Endothelial cell of umbilical vein (primary cell): ENCODE results near the gene CRHR2. TPM values are rescaled to one million over a fixed set of nuclear protein-coding genes. Genes with fewer than 3 reads are reported as not detected.

Experiments used
- BruUV-seq: library from RNA; stranded (reverse); fragments of 400-500 nt; replicated peaks from 2 replicates; lab custom pipeline; 2021; lab: Mats Ljungman, UMichigan
- CTCF ChIA-PET: fragments of 300-600, 350-600 bp; sonication (Branson Sonifier 250); formaldehyde crosslinking; loops from one replicate; lab custom pipeline; 2021; ENCODE audit warnings: antibody characterized with exemption, inconsistent platforms; lab: Charles Lee
- POLR2A ChIA-PET: fragments of 300-600, 350-600 bp; sonication (Branson Sonifier 250); formaldehyde crosslinking; loops from one replicate; lab custom pipeline; 2021; ENCODE audit warnings: antibody characterized with exemption, inconsistent platforms; lab: Charles Lee
- DNase-seq: peaks from one replicate; pipeline ENCODE4 v3.0.0-alpha.2; 2011; ENCODE audit warnings: low read depth, low spot score
- FAIRE-seq: peaks from 2 replicates; lab custom pipeline; 2011; peaks lifted over from hg19 to GRCh38; lab: Jason Lieb, UNC
- H2AFZ ChIP-seq: 2 replicates; pipeline ENCODE4 v1.6.0; 2012; ENCODE audit warnings: low read depth, low read length, control low read depth, inconsistent platforms
- H3K27ac ChIP-seq: 2 replicates; pipeline ENCODE4 v1.5.1; 2011; ENCODE audit warnings: low read depth, mild to moderate bottlenecking, control low read depth, low read length, moderate library complexity; ENCODE audit not compliant: insufficient read depth
- H3K27me3 ChIP-seq, 2 experiments: 2 replicates each; pipeline versions ENCODE4 v1.6.0 to v1.6.1; 2011; ENCODE audit warnings: low read length in 2 of 2, mixed read lengths in 1 of 2; ENCODE audit not compliant: control insufficient read depth in 2 of 2, insufficient read depth in 2 of 2
- H3K36me3 ChIP-seq, 2 experiments: 2 replicates in 1 of 2; 3 replicates in 1 of 2; pipeline ENCODE4 v1.5.1; 2011; ENCODE audit warnings: low read length in 2 of 2, mild to moderate bottlenecking in 1 of 2, moderate library complexity in 1 of 2; ENCODE audit not compliant: control insufficient read depth in 2 of 2, insufficient read depth in 2 of 2; ENCODE audit errors: extremely low read depth in 1 of 2
- H3K4me1 ChIP-seq: 3 replicates; pipeline ENCODE4 v1.5.1; 2011; ENCODE audit warnings: mild to moderate bottlenecking, low read length; ENCODE audit not compliant: control insufficient read depth, insufficient read depth; ENCODE audit errors: extremely low read depth
- H3K4me2 ChIP-seq: 2 replicates; pipeline ENCODE4 v1.6.1; 2011; ENCODE audit warnings: low read length, control low read depth, mixed read lengths; ENCODE audit not compliant: insufficient read depth
- H3K4me3 ChIP-seq, 3 experiments: fragments of 200-600 bp in 1 of 3; sonication (generic), shearing (Covaris generic) in 1 of 3; replicated peaks in 1 of 3; 2 replicates each; pipeline ENCODE4 v1.5.1; 2011 to 2016; ENCODE audit warnings: control low read depth in 3 of 3, low read length in 3 of 3, mild to moderate bottlenecking in 2 of 3, inconsistent platforms in 1 of 3, low read depth in 1 of 3, moderate library complexity in 1 of 3; ENCODE audit not compliant: insufficient read depth in 1 of 3
- H3K79me2 ChIP-seq: 2 replicates; pipeline ENCODE4 v1.6.0; 2012; ENCODE audit warnings: low read length, inconsistent platforms; ENCODE audit not compliant: control insufficient read depth, insufficient read depth
- H3K9ac ChIP-seq: replicated peaks from 2 replicates; pipeline ENCODE3; 2011; ENCODE audit warnings: low read length, control low read depth; ENCODE audit not compliant: insufficient read depth; ENCODE audit errors: extremely low read depth
- H3K9me1 ChIP-seq: replicated peaks from 3 replicates; pipeline ENCODE4 v1.6.0; 2011; ENCODE audit warnings: mild to moderate bottlenecking, low read length; ENCODE audit not compliant: control insufficient read depth, insufficient read depth; ENCODE audit errors: extremely low read depth
- H3K9me3 ChIP-seq: replicated peaks from 2 replicates; pipeline ENCODE4 v1.5.1; 2012; ENCODE audit warnings: low read length, inconsistent platforms; ENCODE audit not compliant: control insufficient read depth, insufficient read depth
- H4K20me1 ChIP-seq: replicated peaks from 2 replicates; pipeline ENCODE3; 2011; ENCODE audit warnings: mild to moderate bottlenecking, low read length; ENCODE audit not compliant: control insufficient read depth, insufficient read depth; ENCODE audit errors: extremely low read depth
- EZH2 ChIP-seq: IDR thresholded peaks from 2 replicates; pipeline ENCODE4 v1.6.1; 2012; ENCODE audit warnings: borderline replicate concordance, low read depth, mild to moderate bottlenecking, moderate library complexity, low read length, inconsistent platforms; ENCODE audit not compliant: severe bottlenecking
- FOS ChIP-seq: IDR thresholded peaks from 2 replicates; pipeline ENCODE4 v1.6.1; 2011; ENCODE audit warnings: mild to moderate bottlenecking, low read length, moderate library complexity, borderline replicate concordance; ENCODE audit not compliant: insufficient read depth
- GATA2 ChIP-seq: IDR thresholded peaks from 2 replicates; pipeline ENCODE4 v1.7.0; 2011; ENCODE audit warnings: low read depth, mild to moderate bottlenecking, moderate library complexity, mixed read lengths, low read length; ENCODE audit not compliant: insufficient read length, insufficient read depth
- JUN ChIP-seq: IDR thresholded peaks from 2 replicates; pipeline ENCODE4 v1.6.1; 2011; ENCODE audit warnings: borderline replicate concordance, low read depth; ENCODE audit not compliant: insufficient read length, insufficient read depth
- MYC ChIP-seq: IDR thresholded peaks from one replicate; pipeline ENCODE4 v1.6.1; 2011; ENCODE audit warnings: mild to moderate bottlenecking, low read depth, low read length
- POLR2A ChIP-seq: IDR thresholded peaks from 2 replicates; pipeline ENCODE4 v1.6.1; 2012; ENCODE audit warnings: low read depth, mild to moderate bottlenecking, control low read depth, low read length
- POLR2AphosphoS5 ChIP-seq: IDR thresholded peaks from 2 replicates; pipeline ENCODE4 v1.6.1; 2012; ENCODE audit warnings: low read depth, mild to moderate bottlenecking, control low read depth, low read length, moderate library complexity; ENCODE audit not compliant: insufficient read depth
- dilution Hi-C: fragments of 300-500 bp; cut with MboI; formaldehyde crosslinking; loops from one replicate; pipeline ENCODE4 v1.15.0; 2019; ENCODE audit warnings: low sequenced_read_pairs; ENCODE audit not compliant: extremely low pct_ligation_motif_present
- intact Hi-C: fragments of 100-400 bp; cut with micrococcal nuclease; formaldehyde crosslinking; loops from one replicate; pipeline ENCODE4 v1.10.0; 2022
- polyA plus RNA-seq, 4 experiments: library from polyadenylated mRNA; depleted of rRNA in 3 of 4; stranded (reverse) in 3 of 4; unstranded in 1 of 4; fragments of >200 nt; gene quantifications; 2 replicates each; pipeline versions ENCODE4 v1.2.1 to v1.2.3, GENCODE V29; 2011 to 2012; ENCODE audit warnings: missing spikeins in 1 of 4
- total RNA-seq: library from RNA; stranded (reverse); gene quantifications from 2 replicates; pipeline ENCODE4 v1.2.3, GENCODE V29; 2021
- TF ChIP-seq, protein P1 (sequence below): IDR thresholded peaks from 2 replicates; pipeline ENCODE4 v1.6.1; 2011; ENCODE audit not compliant: insufficient read depth, insufficient read length
- TF ChIP-seq, protein P2 (sequence below), 2 donors: IDR thresholded peaks; 1 replicate in 1 of 2; 2 replicates in 1 of 2; pipeline ENCODE4 v1.5.1; 2011; ENCODE audit warnings: low read length in 2 of 2, mild to moderate bottlenecking in 2 of 2, moderate library complexity in 2 of 2, control low read depth in 1 of 2, inconsistent platforms in 1 of 2, low read depth in 1 of 2; ENCODE audit not compliant: insufficient read depth in 1 of 2; ENCODE audit errors: extremely low read depth in 1 of 2

CRHR2 gene
- total and polyA plus RNA-seq, 2 donors (not counting 3 experiments of a cell fraction or from before 2014, with no cell fraction given): not detected

DNA sequence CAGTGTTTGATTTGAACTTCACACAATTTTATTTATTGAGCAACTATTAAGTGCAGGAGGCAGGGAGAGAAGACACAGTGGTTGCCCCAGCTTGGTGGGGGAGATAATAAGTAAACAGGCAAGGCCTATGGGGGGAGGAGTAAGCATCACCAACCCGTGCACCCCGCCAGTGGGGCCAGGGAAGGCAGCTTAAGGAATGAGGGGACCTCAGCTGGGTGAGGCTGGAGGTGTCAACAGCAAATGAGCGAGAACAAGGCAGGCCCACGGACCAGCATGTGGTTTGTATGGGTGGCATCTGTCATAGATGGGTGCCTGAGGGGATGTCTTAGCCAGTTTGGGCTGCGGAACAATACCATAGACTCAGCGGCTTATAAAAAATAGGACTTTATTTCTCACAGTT lies 24.1 kb upstream of the CRHR2 start:
- no peak overlapping the region for H2AFZ ChIP-seq
- intact Hi-C loops (no loop called here), dilution Hi-C loops (no loop called here)
- POLR2A ChIA-PET: no interaction called here
- CTCF ChIA-PET: interaction anchor here (0.5 kb wide), 1 partner anchor 191 kb away, joined by 3 read pairs; no protein-coding TSS in a partner anchor
- no peak overlapping the region for H3K9ac ChIP-seq
- BruUV-seq: no TSS peak
- H3K9me1 ChIP-seq: no peaks in the 10 kb centered on the region
- H3K4me2 ChIP-seq: no peak overlapping the region
- no peaks in the 10 kb centered on the region for H3K36me3 ChIP-seq
- no peaks in the 10 kb centered on the region for H3K4me1 ChIP-seq
- H3K27ac ChIP-seq: no peak overlapping the region
- no peaks in the 10 kb centered on the region for H3K79me2 ChIP-seq
- no peak for TF ChIP-seq POLR2A
- TF ChIP-seq JUN: no peak
- no peaks in the 10 kb centered on the region for H3K9me3 ChIP-seq
- no peak overlapping the region for H3K4me3 ChIP-seq
- FAIRE-seq: no peak
- no peak for DNase-seq
- H4K20me1 ChIP-seq: no peaks in the 10 kb centered on the region
- peaks cover 0 to 3% of the 10 kb centered on the region in 2 experiments for H3K27me3 ChIP-seq

DNA sequence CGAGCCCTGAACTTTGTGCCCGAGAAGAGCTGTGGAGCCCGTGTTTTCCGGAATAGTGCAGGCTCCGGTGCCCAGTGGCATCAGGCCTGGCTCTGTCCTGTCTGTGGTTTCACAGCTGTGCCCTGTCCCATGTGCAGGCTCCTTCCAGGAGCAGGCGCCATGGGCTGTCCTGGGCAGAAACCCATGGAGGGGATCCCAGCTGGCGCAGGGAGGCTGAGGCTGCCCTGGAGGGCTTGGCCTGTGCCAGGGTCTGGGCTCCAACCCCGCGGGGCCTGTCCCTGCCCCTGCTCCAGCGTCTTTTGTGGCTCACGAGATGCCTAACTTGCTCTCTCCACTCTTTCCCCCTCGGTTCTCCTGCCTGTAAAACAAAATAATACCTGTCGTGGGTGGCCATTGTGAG lies 23.3 kb upstream of the CRHR2 start:
- FAIRE-seq: no peak
- dilution Hi-C loops: no loop called here
- no peaks in the 10 kb centered on the region for H3K9me3 ChIP-seq
- DNase-seq: no peak
- H3K79me2 ChIP-seq: no peaks in the 10 kb centered on the region
- H3K9ac ChIP-seq: no peak overlapping the region
- no peaks in the 10 kb centered on the region for H3K4me1 ChIP-seq
- BruUV-seq: no TSS peak
- H3K4me2 ChIP-seq: no peak overlapping the region
- no peak overlapping the region for H3K27ac ChIP-seq
- no peak overlapping the region for H3K4me3 ChIP-seq
- peaks cover 0 to 3% of the 10 kb centered on the region in 2 experiments for H3K27me3 ChIP-seq
- no peaks in the 10 kb centered on the region for H4K20me1 ChIP-seq
- intact Hi-C loops: no loop called here
- H3K9me1 ChIP-seq: no peaks in the 10 kb centered on the region
- H3K36me3 ChIP-seq: no peaks in the 10 kb centered on the region
- no peak overlapping the region for H2AFZ ChIP-seq
- ChIA-PET CTCF (interaction anchor here (0.5 kb wide), 1 partner anchor 192 kb away, joined by 3 read pairs; no protein-coding TSS in a partner anchor), POLR2A (no interaction called here)
- no peak for TF ChIP-seq JUN
- no peak for TF ChIP-seq POLR2A
- no peak for TF ChIP-seq POLR2AphosphoS5
- no peak for TF ChIP-seq GATA2
- TF ChIP-seq MYC: no peak
- TF ChIP-seq, protein P1, sequence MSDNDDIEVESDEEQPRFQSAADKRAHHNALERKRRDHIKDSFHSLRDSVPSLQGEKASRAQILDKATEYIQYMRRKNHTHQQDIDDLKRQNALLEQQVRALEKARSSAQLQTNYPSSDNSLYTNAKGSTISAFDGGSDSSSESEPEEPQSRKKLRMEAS: no peak
- TF ChIP-seq FOS: no peak
- TF ChIP-seq, protein P2, sequence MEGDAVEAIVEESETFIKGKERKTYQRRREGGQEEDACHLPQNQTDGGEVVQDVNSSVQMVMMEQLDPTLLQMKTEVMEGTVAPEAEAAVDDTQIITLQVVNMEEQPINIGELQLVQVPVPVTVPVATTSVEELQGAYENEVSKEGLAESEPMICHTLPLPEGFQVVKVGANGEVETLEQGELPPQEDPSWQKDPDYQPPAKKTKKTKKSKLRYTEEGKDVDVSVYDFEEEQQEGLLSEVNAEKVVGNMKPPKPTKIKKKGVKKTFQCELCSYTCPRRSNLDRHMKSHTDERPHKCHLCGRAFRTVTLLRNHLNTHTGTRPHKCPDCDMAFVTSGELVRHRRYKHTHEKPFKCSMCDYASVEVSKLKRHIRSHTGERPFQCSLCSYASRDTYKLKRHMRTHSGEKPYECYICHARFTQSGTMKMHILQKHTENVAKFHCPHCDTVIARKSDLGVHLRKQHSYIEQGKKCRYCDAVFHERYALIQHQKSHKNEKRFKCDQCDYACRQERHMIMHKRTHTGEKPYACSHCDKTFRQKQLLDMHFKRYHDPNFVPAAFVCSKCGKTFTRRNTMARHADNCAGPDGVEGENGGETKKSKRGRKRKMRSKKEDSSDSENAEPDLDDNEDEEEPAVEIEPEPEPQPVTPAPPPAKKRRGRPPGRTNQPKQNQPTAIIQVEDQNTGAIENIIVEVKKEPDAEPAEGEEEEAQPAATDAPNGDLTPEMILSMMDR (IDR thresholded peaks at IDR 0.05; ENCODE audit: extremely low read depth in 1 of 2, insufficient read depth in 1 of 2, low read depth in 1 of 2, low read length in 2 of 2): no peak
- no peak for TF ChIP-seq EZH2
